K562 (cell line): Measurements from ENCODE around the gene BBX.

Experiments used
- MXI1 ChIP-seq: IDR thresholded peaks from 2 replicates; pipeline ENCODE4 v1.6.1; 2011; ENCODE audit warnings: low read depth, mild to moderate bottlenecking, improper control_type of control experiment, low read length
- NFXL1 ChIP-seq: fragments of 450-650 bp; formaldehyde crosslinking; IDR thresholded peaks from 2 replicates; pipeline ENCODE4 v1.4.0; 2021; ENCODE audit warnings: mild to moderate bottlenecking
- RBM25 ChIP-seq: fragments of 200-400 bp; formaldehyde crosslinking; IDR thresholded peaks from 2 replicates; pipeline ENCODE4 v1.6.1; 2018; ENCODE audit warnings: low read length, low read depth, moderate library complexity; ENCODE audit not compliant: severe bottlenecking
- SPI1 ChIP-seq: IDR thresholded peaks from 2 replicates; pipeline ENCODE4 v1.6.1; 2011; ENCODE audit warnings: low read depth, low read length, control low read depth, borderline replicate concordance

- TF ChIP-seq MXI1 (no peak), RBM25 (no peak), NFXL1 (CRISPR knock-in tag) (no peak), SPI1 (no peak)
These were observed 322.9 kb downstream of the BBX start for GRCh38 chr3:107845380-107846278.
